ENCODE results near the gene EXTL2. TPM values are rescaled to one million over a fixed set of nuclear protein-coding genes. Genes with fewer than 3 reads are reported as not detected.
A peak's percentile ranks its signal among the peaks of the same experiment; 100 is the strongest.

Gene EXTL2, protein sequence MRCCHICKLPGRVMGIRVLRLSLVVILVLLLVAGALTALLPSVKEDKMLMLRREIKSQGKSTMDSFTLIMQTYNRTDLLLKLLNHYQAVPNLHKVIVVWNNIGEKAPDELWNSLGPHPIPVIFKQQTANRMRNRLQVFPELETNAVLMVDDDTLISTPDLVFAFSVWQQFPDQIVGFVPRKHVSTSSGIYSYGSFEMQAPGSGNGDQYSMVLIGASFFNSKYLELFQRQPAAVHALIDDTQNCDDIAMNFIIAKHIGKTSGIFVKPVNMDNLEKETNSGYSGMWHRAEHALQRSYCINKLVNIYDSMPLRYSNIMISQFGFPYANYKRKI
- 1.3 and 2.6 TPM in 2 replicates for total RNA-seq

DNA sequence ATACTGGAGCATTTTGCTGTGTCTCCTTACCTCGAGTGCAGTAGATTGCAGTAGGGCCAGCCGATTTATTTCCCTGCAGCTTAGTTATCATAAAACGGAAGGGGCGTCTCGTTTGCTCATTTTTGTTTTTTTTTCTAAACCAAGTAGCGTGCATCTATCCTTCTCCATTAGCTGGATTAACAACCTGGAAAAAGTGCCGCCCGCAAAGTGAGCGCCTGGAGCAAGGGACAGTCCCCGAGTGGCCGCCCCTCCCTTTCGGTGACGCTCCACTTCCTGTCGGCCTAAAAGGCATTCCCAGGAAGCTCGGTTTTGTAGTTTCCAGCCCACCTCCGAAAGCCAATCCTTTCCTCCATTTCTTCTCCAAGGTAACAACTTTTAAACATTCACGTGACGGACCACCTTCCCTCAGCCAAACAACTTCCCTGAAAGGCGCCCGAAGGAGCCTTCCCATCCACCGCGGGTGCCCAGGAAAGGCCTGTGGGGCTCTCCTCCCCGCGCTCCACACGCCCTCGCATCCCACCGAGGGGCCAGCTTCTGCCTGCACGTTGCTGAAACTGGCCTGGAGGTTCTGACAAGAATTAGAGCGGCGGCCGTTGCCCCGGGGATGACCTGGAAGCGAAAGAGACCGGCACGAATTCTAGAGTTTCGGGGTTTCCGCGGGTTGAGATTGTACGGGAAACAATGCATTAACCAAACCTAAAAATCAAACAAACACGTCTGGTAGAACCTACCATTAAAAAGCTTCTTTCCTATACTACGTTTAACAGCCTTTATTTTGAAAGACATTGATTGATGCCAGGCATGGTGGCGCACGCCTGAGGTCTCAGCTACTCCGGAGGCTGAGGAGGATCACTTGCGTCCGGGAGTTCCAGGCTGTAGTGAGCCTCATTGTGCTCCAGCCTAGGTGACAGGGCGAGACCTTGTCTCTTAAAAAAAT, at the start of gene EXTL2:
Gene EXTL2 (minus strand): TSS at position 240 of the 937 bp plus-strand sequence. CDS start 6,085 bp downstream, outside the sequence.
- Histone ChIP-seq H3K4me3 (ENCODE audit: low read depth, low read length) (peak within 1 kb of the TSS; percentile 80), H3K36me3 (ENCODE audit: control insufficient read depth, insufficient read depth, low read length) (peaks cover 1% of the 10 kb centered on the region), H3K27me3 (ENCODE audit: control insufficient read depth, insufficient read depth, low read length) (no peaks in the 10 kb centered on the region)
- FAIRE-seq = no peak
- TF ChIP-seq, protein P1, sequence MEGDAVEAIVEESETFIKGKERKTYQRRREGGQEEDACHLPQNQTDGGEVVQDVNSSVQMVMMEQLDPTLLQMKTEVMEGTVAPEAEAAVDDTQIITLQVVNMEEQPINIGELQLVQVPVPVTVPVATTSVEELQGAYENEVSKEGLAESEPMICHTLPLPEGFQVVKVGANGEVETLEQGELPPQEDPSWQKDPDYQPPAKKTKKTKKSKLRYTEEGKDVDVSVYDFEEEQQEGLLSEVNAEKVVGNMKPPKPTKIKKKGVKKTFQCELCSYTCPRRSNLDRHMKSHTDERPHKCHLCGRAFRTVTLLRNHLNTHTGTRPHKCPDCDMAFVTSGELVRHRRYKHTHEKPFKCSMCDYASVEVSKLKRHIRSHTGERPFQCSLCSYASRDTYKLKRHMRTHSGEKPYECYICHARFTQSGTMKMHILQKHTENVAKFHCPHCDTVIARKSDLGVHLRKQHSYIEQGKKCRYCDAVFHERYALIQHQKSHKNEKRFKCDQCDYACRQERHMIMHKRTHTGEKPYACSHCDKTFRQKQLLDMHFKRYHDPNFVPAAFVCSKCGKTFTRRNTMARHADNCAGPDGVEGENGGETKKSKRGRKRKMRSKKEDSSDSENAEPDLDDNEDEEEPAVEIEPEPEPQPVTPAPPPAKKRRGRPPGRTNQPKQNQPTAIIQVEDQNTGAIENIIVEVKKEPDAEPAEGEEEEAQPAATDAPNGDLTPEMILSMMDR (IDR thresholded peaks at IDR 0.05; ENCODE audit: insufficient read depth, low read length, severe bottlenecking) = no peak
- peak; percentile 73 for DNase-seq (ENCODE audit: low read depth)

DNA sequence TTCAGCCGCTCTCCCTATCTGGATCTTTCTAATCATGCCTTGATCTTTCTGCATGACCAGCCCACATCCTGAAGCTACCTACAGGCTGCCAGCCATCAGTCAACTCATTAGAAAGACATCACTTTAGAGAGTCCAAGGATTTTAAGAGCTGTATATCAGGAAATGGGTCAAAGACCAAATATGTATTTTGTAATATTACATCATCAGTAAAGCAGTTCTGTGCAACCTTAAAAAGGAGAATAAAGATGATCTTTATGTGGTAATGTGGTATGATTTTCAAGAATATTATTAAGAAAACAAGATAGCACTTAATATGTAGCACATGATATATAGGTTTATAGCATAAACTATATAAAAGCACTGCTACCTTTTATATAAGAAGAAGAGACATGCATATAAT, 48.9 kb upstream of the EXTL2 start:
- Histone ChIP-seq H3K4me3 (ENCODE audit: low read depth, low read length) (no peak overlapping the region), H3K36me3 (ENCODE audit: control insufficient read depth, insufficient read depth, low read length) (peaks cover 1% of the 10 kb centered on the region), H3K27me3 (ENCODE audit: control insufficient read depth, insufficient read depth, low read length) (no peaks in the 10 kb centered on the region)
- FAIRE-seq (no peak), DNase-seq (ENCODE audit: low read depth) (no peak)
- TF ChIP-seq, protein P1 (IDR thresholded peaks at IDR 0.05; ENCODE audit: insufficient read depth, low read length, severe bottlenecking) = no peak

DNA sequence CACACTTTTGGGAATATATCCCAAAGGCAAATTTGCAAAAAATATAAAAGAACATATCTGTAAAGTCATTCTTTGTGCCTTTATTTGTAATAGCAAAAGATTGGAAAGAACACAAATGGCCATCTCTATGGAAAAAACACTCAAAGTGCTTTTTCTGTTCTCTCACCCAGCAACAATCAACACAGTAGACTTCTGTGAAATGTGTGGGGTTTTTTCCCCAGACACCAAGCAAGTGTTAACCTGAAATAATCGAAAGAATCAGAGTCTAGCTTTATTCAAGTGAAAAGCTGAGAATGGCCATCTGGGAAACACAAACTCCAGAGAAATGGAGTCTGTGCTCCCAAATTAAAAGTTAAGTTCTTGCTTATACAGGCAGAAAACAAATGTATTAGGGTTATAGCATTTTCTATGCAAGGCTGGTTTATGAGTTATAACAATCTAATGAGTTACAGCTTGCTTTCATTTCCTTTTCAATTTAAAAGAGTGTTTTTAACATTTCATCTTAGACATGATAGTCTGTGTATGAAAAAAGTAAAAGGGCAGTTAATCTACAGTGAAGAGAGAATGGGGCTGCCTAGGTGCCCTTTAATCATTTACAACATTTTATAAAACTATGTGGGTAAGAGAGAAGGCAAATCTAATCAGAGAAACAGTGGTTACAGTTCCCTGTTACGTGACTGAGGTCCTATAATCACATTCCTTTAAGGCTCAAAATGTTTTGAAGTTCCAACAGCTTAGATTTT, 47.8 kb upstream of the EXTL2 start:
- peaks cover 1% of the 10 kb centered on the region for H3K36me3 ChIP-seq (ENCODE audit: control insufficient read depth, insufficient read depth, low read length)
- DNase-seq (ENCODE audit: low read depth) (no peak), FAIRE-seq (no peak)
- H3K4me3 ChIP-seq (ENCODE audit: low read depth, low read length) = no peak overlapping the region
- TF ChIP-seq, protein P1 (IDR thresholded peaks at IDR 0.05; ENCODE audit: insufficient read depth, low read length, severe bottlenecking) = no peak
- H3K27me3 ChIP-seq (ENCODE audit: control insufficient read depth, insufficient read depth, low read length) = no peaks in the 10 kb centered on the region

DNA sequence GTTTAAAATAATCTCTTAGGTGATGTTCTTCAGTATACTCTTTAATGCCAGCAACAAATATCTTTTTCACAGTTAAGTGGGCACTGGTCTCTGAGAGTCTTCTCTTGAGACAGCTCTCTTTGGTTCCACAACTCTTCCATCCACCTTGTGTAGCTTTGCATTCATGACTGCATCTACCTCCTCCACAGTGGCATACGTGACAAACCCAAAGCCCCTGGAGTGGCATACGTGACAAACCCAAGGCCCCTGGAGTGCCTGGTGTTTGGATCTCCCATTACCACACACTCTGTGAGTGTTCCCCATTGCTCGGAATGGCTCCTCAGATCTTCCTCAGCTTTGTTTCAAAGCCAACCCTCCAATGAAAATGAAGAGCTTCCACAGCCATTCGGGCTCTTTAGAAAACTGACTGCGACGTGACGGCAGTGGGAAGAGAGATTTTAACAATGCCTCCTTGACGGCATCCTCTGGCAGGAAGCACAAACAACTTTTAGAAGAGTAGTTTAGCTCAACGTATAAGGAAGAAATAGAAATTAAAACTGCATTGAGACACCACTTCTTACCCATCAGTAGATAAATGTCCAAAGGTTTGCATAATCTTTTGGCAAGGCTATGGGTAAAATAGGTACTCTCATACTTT, 47.1 kb upstream of the EXTL2 start:
- H3K4me3 ChIP-seq (ENCODE audit: low read depth, low read length) = no peak overlapping the region
- FAIRE-seq = no peak
- TF ChIP-seq, protein P1 (IDR thresholded peaks at IDR 0.05; ENCODE audit: insufficient read depth, low read length, severe bottlenecking) = no peak
- no peaks in the 10 kb centered on the region for H3K27me3 ChIP-seq (ENCODE audit: control insufficient read depth, insufficient read depth, low read length)
- no peak for DNase-seq (ENCODE audit: low read depth)
- peaks cover 1% of the 10 kb centered on the region for H3K36me3 ChIP-seq (ENCODE audit: control insufficient read depth, insufficient read depth, low read length)

DNA sequence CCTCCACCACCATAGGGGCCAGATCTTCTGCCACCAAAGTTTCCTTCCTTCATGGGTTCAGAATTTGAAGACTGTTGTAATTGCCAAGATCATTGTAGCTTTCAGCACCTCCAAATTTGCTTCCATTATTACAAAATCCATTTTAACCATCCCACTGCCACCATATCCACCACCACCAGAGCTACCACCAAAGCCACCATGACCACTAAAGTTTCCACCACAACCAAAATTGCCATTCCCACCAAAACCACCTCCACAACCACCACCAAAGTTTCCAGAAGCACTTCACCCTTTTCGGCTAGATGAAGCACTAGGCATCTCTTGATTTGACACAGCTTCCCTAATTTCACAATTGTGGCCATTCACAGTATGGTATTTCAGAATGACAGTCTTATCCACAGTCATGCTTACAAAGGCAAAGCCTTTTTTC, 46.5 kb upstream of the EXTL2 start:
- TF ChIP-seq, protein P1 (IDR thresholded peaks at IDR 0.05; ENCODE audit: insufficient read depth, low read length, severe bottlenecking) = no peak
- peaks cover 1% of the 10 kb centered on the region for H3K36me3 ChIP-seq (ENCODE audit: control insufficient read depth, insufficient read depth, low read length)
- H3K27me3 ChIP-seq (ENCODE audit: control insufficient read depth, insufficient read depth, low read length) = no peaks in the 10 kb centered on the region
- no peak for DNase-seq (ENCODE audit: low read depth)
- no peak overlapping the region for H3K4me3 ChIP-seq (ENCODE audit: low read depth, low read length)
- peak; percentile 77 for FAIRE-seq

Measured in bronchial epithelial cell (primary cell).